CMK (cell line): ENCODE results near the gene CDKN1C.

Experiments
- DNase-seq: peaks from one replicate; pipeline ENCODE4 v3.0.0-alpha.2; 2010; ENCODE audit warnings: low read depth

CDKN1C gene

DNA sequence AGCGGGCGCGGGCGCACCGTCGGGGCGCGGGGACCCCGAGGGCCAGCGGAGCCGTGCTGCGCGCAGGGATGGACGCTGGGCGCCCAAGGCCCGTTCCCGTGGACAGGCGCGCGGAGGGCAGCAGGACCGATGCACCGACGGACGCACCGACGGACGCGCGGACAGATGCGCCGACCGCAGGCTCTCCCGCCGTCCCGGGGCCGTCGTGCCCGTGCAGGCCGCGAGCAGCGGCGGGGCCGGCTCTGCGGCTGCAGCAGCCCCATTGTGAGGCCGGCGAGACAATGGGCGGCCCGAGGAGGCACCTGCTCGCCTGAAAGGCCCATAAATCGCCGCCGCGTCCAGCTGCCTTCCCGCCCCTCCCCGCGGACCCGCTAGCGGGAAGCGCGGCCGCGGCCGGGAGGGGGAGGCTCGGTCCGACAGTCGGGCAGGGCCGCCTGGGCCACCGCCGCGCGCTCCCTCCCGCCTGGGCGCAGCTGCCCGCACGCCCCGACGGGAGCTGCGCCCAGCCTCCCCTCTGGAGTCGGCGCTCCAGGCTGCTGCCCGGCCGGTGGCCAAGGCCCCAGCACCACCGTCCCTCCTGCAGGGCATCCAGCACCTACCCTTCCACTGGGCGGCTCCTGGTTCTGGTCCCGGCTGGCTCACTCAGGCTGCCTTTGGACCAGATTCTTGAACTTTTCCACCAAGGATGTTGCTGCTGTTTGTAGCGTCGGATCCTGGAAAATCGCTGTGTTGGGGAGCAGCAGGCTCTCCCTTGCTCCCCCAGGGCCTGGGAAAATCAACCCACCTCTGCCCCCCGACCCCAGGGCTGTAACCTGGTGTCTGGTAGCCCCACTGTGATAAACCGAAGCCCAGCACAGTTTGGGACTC is 15.8 kb downstream of the CDKN1C start:
- no peak for DNase-seq

GRCh38 chr11:2869134-2869526 is 16.4 kb downstream of the CDKN1C start:
- no peak for DNase-seq

DNA sequence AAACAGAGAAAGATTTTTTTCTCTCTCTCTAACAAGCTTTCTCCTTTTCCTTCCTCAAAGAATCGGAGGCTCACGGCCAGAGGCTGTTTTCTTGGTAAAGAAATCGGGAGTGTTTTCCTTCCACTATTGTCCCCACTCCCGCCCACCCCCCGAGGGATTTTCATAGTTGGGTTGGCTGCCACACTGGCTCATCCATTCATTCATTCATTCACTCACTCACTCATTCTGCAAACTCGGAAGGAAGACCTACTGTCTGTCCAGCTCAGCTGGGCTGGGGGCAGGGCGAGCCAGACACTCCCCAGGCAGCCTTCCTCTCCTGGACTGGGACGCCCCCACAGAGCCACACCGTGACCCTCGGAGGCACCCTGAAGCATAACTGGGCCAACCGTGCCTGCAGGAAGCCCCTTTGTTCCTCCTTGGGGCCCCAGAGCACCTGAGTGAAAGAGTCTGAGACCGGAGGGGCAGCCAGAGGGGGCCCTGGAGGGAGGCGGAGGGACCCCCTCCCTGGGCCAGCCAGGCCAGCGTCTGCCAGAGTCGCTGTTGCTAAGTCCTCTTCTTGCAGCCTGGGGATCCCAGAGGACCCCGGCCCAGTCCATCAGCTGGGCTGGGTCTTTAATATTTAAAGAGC is 17.0 kb downstream of the CDKN1C start:
- no peak for DNase-seq

GRCh38 chr11:2867722-2868505 is 17.7 kb downstream of the CDKN1C start:
- no peak for DNase-seq

DNA sequence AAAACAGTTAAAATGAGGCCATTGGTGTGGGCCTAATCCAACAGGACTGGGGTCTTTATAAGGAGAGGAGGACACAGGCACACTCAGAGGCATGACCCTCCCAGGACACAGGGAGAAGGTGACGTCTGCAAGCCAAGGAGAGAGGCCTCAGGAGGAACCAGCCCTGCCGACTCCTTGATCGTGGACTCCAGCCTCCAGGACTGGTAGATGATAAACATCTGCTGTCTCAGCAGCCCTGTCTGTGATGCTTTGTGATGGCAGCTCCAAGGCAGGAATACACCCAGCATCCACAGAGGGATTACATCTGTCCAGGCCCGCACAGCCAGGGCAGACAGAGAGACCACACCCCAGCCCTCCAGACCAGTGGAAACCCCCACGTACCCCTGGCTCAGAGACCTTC is 18.4 kb downstream of the CDKN1C start:
- no peak for DNase-seq

DNA sequence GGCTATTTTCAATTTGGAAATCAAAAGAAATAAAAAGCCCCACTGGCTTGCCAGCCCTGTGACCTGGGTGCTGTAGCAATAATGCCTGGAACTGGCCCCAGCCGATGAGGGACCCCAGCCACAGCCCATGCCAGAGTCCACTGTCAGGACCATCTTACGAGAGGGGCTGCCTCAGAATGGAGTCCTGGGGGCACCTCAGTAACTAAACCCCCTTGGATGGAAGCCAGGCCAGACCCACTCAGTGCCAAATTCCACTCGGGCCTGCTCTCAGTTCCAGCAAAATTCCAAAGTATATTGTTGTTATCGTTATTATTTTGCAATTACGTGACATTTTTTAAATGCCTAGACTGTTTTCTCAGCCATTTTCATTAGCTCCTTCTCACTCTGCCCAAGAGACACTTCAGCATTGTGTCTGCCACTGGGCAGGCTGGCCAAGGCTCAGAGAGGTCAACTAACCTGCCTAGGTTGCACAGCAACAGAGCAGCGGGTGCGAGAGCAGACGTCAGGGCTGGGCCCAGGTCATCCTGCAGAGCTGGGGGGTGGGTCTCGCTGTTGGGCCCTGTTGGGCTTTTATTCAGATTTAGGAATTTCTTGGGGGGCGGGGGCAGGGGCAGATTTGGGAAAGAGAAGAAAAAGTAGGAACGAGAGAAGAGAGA is 19.5 kb downstream of the CDKN1C start:
- DNase-seq: no peak

- no peak for DNase-seq
Measured at GRCh38 chr11:2864901-2865300, 20.7 kb downstream of the CDKN1C start.

DNA sequence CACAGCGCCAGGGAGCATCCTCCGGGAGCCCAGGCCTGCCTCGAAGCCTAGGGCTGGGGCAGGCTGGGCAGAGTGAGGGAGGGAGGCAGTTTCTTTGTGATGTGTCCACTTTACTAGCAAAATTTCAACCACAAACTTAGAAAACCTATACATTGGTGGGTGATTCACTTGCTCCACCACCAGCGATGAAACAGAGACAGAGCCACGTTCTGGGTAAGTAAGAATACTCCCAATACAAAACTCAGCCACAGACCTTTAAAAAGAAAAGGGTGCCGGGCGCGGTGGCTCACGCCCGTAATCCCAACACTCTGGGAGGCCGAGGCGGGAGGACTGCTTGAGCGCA is 22.3 kb downstream of the CDKN1C start:
- no peak for DNase-seq

- DNase-seq: no peak
Measured at GRCh38 chr11:2862395-2863275, 22.9 kb downstream of the CDKN1C start.

- DNase-seq: no peak
Measured at GRCh38 chr11:2860636-2861035, 24.9 kb downstream of the CDKN1C start.

GRCh38 chr11:2859699-2860037 is 25.9 kb downstream of the CDKN1C start:
- no peak for DNase-seq

- no peak for DNase-seq
Measured at GRCh38 chr11:2858995-2859698, 26.4 kb downstream of the CDKN1C start.

GRCh38 chr11:2857918-2858317 is 27.7 kb downstream of the CDKN1C start:
- no peak for DNase-seq

GRCh38 chr11:2857276-2857675 is 28.3 kb downstream of the CDKN1C start:
- no peak for DNase-seq

GRCh38 chr11:2855162-2855561 is 30.4 kb downstream of the CDKN1C start:
- DNase-seq: no peak

DNA sequence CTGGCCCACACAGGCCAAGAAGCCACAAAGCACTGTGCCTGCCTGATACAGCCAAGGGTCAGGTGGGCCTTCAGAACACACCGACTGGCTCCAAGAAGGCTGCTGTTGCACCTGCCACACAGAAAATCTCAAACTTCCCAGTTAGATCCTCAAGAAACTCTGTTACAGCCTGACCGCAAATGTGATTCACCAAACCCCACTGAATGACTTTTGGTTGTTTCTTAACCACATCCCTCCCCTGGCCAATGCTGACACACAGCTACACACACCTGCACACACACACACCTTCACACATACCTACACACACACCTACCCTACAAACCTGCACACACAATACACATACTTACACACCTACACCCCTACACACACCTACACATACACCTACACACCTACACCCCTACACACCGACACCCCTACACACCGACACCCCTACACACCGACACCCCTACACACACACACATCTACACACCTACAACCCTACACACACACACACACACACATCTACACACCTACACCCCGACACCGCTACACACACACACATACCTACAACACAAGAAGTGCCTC is 31.5 kb downstream of the CDKN1C start:
- no peak for DNase-seq

DNA sequence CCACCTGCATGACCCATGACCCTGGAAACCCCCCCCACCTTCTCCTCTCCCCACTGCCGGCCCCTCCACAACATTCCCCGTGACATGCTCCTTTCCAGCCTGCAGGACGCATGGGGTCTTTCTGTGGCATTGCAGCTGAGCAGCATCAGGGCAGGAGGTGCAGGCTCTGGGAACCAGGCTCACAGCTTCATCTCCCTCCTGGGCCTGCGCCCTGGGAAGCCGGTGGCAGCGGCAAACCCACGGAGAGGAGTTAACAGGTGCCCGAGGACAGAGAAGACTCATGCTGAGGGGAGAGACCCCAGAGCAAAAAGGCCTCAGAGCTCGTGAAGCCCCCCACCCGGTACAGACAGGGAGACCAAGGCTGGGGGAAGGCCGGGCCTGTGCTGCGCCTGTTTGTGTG is 32.2 kb downstream of the CDKN1C start:
- no peak for DNase-seq

- no peak for DNase-seq
Measured at GRCh38 chr11:2849994-2850770, 35.4 kb downstream of the CDKN1C start.

DNA sequence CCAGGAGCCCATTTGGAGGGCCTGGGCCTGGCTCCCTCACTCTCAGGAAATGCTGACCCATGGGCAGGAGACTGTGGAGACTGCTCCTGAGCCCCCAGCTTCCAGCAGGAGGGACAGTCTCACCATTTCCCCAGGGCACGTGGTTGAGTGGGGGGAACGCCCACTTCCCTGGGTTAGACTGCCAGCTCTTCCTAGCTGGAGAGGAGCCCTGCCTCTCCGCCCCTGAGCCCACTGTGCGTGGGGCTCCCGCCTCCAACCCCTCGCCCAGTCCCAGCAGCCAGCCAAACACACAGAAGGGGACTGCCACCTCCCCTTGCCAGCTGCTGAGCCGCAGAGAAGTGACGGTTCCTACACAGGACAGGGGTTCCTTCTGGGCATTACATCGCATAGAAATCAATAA is 37.1 kb downstream of the CDKN1C start:
- DNase-seq: no peak

- no peak for DNase-seq
Measured at GRCh38 chr11:2847561-2847960, 38.0 kb downstream of the CDKN1C start.
